B cell (primary cell): ENCODE results near the gene EEFSEC.

Source experiments
- CTCF ChIP-seq: fragments of 200-600 bp; IDR thresholded peaks from one replicate; pipeline ENCODE4 v1.8.0; 2022; ENCODE audit warnings: antibody characterized with exemption, mild to moderate bottlenecking
- EZH2 ChIP-seq: IDR thresholded peaks from 2 replicates; pipeline ENCODE4 v1.6.1; 2012; ENCODE audit warnings: borderline replicate concordance, low read depth, mild to moderate bottlenecking, moderate library complexity, low read length; ENCODE audit not compliant: insufficient read depth, poor library complexity, severe bottlenecking

GRCh38 chr3:128421439-128421836 is 268.2 kb downstream of the EEFSEC start:
- no peak for TF ChIP-seq CTCF
- no peak for TF ChIP-seq EZH2
